A673 (cell line): Measurements from ENCODE around the gene KCNK6. TPM values are rescaled to one million over a fixed set of nuclear protein-coding genes. Genes with fewer than 3 reads are reported as not detected.
"Not testable (repeated sequence)": the region's sequence is repeated elsewhere in the genome, so short reads cannot be mapped to it uniquely, and the experiment has no call there.

Experiments
- BruUV-seq: library from RNA; stranded (reverse); fragments of 400-500 nt; replicated peaks from 2 replicates; lab custom pipeline; 2021; lab: Mats Ljungman, UMichigan
- CTCF ChIA-PET: fragments of 300-600 bp; sonication (Branson Sonifier 250); formaldehyde crosslinking; loops from one replicate; lab custom pipeline; 2022; ENCODE audit warnings: antibody characterized with exemption; lab: Charles Lee
- POLR2A ChIA-PET: fragments of 300-600 bp; sonication (Branson Sonifier 250); formaldehyde crosslinking; loops from one replicate; lab custom pipeline; 2022; ENCODE audit warnings: antibody characterized with exemption; ENCODE audit not compliant: low non-redundant PET; lab: Charles Lee
- DNase-seq: peaks from one replicate; pipeline ENCODE4 v3.0.0-alpha.2; 2015; ENCODE audit warnings: low spot score
- H3K27ac ChIP-seq: fragments of 200-600 bp; sonication (generic); 2 replicates; pipeline ENCODE4 v1.5.1; 2016; ENCODE audit warnings: mixed run types, low read depth, mild to moderate bottlenecking, mixed read lengths, antibody characterized with exemption, low read length; ENCODE audit not compliant: poor library complexity, severe bottlenecking
- H3K27me3 ChIP-seq: fragments of 200-600 bp; sonication (generic); replicated peaks from 2 replicates; pipeline ENCODE4 v1.6.1; 2017; ENCODE audit warnings: mixed run types, low read depth, mild to moderate bottlenecking, mixed read lengths, antibody characterized with exemption, low read length; ENCODE audit not compliant: insufficient read depth, poor library complexity
- H3K36me3 ChIP-seq: fragments of 200-600 bp; sonication (generic); 2 replicates; pipeline ENCODE4 v1.6.1; 2016; ENCODE audit warnings: mixed run types, mild to moderate bottlenecking, mixed read lengths, antibody characterized with exemption, low read length; ENCODE audit not compliant: insufficient read depth, poor library complexity, severe bottlenecking
- H3K4me1 ChIP-seq: fragments of 200-600 bp; sonication (generic); 2 replicates; pipeline ENCODE4 v1.6.1; 2017; ENCODE audit warnings: mixed run types, mild to moderate bottlenecking, mixed read lengths, antibody characterized with exemption, low read length; ENCODE audit not compliant: insufficient read depth, poor library complexity, severe bottlenecking
- H3K4me3 ChIP-seq: fragments of 200-600 bp; sonication (generic); 2 replicates; pipeline ENCODE4 v1.5.1; 2016; ENCODE audit warnings: low read depth, mixed run types, mild to moderate bottlenecking, mixed read lengths, low read length; ENCODE audit not compliant: poor library complexity, severe bottlenecking
- H3K9me3 ChIP-seq: fragments of 200-600 bp; sonication (generic); 2 replicates; pipeline ENCODE4 v1.6.1; 2016; ENCODE audit warnings: mixed run types, low read depth, mild to moderate bottlenecking, mixed read lengths, antibody characterized with exemption, low read length; ENCODE audit not compliant: poor library complexity, severe bottlenecking
- CTCF ChIP-seq: fragments of 300-800, 200-600 bp; sonication (generic); conservative IDR thresholded peaks from 2 replicates; pipeline ENCODE4 v1.5.1; 2017; ENCODE audit warnings: low read depth, mild to moderate bottlenecking, antibody characterized with exemption, low read length, moderate library complexity, mixed read lengths
- EZH2 ChIP-seq: fragments of 200-600 bp; sonication (generic); IDR thresholded peaks from 2 replicates; pipeline ENCODE4 v1.6.1; 2017; ENCODE audit warnings: borderline replicate concordance, low read depth, mild to moderate bottlenecking, mixed read lengths, antibody characterized with exemption, low read length; ENCODE audit not compliant: poor library complexity, severe bottlenecking
- intact Hi-C: fragments of 100-400 bp; cut with micrococcal nuclease; formaldehyde crosslinking; loops from one replicate; pipeline ENCODE4 v1.10.0; 2022; ENCODE audit not compliant: unreplicated experiment
- total RNA-seq: library from RNA; stranded (reverse); gene quantifications from 2 replicates; pipeline ENCODE4 v1.2.3, GENCODE V29; 2021

Gene KCNK6
- total RNA-seq, 1 experiment from 2014 or later = not detected

DNA sequence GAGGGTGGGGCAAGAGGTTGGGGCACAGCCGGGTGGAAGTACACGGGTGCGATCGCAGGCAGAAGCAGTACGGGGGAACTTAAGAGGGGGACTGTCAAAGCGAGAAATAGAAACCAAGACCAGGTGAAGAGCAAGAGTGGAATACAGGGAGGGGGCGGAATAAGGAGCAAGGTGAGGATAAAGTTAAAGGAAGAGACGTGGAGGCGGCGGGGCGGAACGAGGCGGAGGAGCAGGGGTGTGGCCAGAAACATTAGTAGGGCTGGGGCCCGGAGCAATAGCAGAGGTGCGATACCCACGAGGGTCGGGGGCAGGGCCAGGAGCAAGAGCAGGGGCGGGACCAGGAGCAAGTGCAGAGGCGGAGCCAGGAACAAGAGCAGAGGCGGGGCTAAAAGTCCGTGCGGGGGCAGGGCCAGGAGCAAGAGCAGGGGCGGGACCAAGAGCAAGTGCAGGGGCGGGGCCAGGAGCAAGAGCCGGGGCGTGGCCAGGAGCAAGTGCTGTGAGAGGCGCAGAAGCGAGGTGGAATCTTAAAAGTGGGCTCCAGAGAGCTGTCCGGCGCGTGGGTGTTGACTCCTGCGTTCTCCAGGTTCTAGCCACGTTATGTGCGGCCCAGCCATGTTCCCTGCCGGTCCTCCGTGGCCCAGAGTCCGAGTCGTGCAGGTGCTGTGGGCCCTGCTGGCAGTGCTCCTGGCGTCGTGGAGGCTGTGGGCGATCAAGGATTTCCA is 17.2 kb downstream of the KCNK6 start:
- Histone ChIP-seq H3K4me3 (peak overlapping the region; percentile 59), H3K27ac (peak overlapping the region; percentile 61), H3K4me1 (no peaks in the 10 kb centered on the region), H3K9me3 (no peaks in the 10 kb centered on the region), H3K27me3 (no peaks in the 10 kb centered on the region), H3K36me3 (no peaks in the 10 kb centered on the region)
- DNase-seq = peak; percentile 96
- CTCF ChIA-PET = interaction anchor here (0.5 kb wide), 1 partner anchor 737 kb away, joined by 4 read pairs; no protein-coding TSS in a partner anchor
- POLR2A ChIA-PET = interaction anchor here (0.6 kb wide), 1 partner anchor 40 kb away, joined by 3 read pairs; no protein-coding TSS in a partner anchor
- intact Hi-C loops = loop anchor here (5.0 to 10.0 kb wide), 3 partner anchors 36 to 192 kb away; partner anchors contain the start of gene PSMD8
- no TSS peak for BruUV-seq
- no peak for TF ChIP-seq CTCF
- no peak for TF ChIP-seq EZH2

DNA sequence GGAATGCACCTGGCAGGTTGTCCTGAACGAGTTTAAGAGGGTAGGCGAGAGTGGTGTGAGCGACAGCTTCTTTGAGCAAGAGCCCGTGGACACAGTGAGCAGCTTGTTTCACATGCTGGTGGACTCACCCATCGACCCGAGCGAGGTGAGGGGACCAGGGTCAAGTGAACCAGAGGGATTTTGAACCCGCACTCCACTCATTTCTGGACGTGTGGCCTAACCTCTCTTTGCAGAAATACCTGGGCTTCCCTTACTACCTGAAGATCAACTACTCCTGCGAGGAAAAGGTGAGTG is 17.7 kb downstream of the KCNK6 start:
- CTCF ChIA-PET = interaction anchor here (0.5 kb wide), 1 partner anchor 736 kb away, joined by 4 read pairs; no protein-coding TSS in a partner anchor
- H3K36me3 ChIP-seq = no peaks in the 10 kb centered on the region
- peak overlapping the region; percentile 59 for H3K4me3 ChIP-seq
- BruUV-seq = no TSS peak
- no peaks in the 10 kb centered on the region for H3K4me1 ChIP-seq
- TF ChIP-seq CTCF (no peak), EZH2 (no peak)
- H3K27me3 ChIP-seq = no peaks in the 10 kb centered on the region
- H3K27ac ChIP-seq = peak overlapping the region; percentile 53
- POLR2A ChIA-PET = no interaction called here
- no peaks in the 10 kb centered on the region for H3K9me3 ChIP-seq
- intact Hi-C loops = loop anchor here (5.0 to 10.0 kb wide), 3 partner anchors 35 to 193 kb away; partner anchors contain the start of gene PSMD8
- DNase-seq = no peak

- H3K36me3 ChIP-seq, H3K9me3 ChIP-seq, POLR2A ChIA-PET, BruUV-seq, DNase-seq, H3K4me3 ChIP-seq, H3K27ac ChIP-seq, H3K4me1 ChIP-seq, H3K27me3 ChIP-seq: not testable (repeated sequence)
- intact Hi-C loops = loop anchor here (5.0 to 10.0 kb wide), 3 partner anchors 33 to 194 kb away; partner anchors contain the start of gene PSMD8
- CTCF ChIA-PET = interaction anchor here (1.0 kb wide), 1 partner anchor 22 kb away, joined by 5 read pairs; no protein-coding TSS in a partner anchor
Measured at GRCh38 chr19:38339011-38339410, 19.4 kb downstream of the KCNK6 start.
